ENCODE measurements around the gene AKT3. TPM values are rescaled to one million over a fixed set of nuclear protein-coding genes. Genes with fewer than 3 reads are reported as not detected.

The AKT3 gene
- polyA plus RNA-seq, 1 donor (not counting 4 experiments of a cell fraction or from before 2014, with no cell fraction given), result 2.9 TPM

DNA sequence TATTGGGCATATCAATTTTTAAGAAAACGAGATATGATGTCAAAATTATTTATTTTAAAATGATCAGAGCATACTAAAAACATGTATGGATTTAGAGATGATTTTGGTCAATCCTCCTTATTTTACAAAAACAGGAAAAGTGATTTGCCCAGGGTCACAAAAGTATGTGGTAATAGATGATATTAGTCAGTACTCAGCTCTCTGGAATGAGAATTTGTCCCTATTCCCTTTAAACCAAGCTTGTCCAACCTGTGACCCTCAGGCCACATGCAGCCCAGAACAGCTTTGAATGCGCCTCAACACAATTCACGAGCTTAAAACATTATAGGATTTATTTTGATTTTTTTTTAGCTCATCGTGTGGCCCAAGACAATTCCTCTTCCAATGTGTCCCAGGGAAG, 104.7 kb downstream of the AKT3 start:
- no peaks in the 10 kb centered on the region for H3K79me2 ChIP-seq (ENCODE audit: control insufficient read depth, insufficient read depth, low read length)
- DNase-seq (ENCODE audit: low read depth, low spot score) (no peak), FAIRE-seq (no peak)
- no peak overlapping the region for H2AFZ ChIP-seq (ENCODE audit: control insufficient read depth, low read length)
- no peak overlapping the region for H3K4me2 ChIP-seq (ENCODE audit: control insufficient read depth, extremely low read depth, insufficient read depth, low read depth, low read length)
- H3K27ac ChIP-seq (ENCODE audit: control insufficient read depth, insufficient read depth, low read length), result no peak overlapping the region
- no peaks in the 10 kb centered on the region for H3K36me3 ChIP-seq (ENCODE audit: control insufficient read depth in 2 of 2, extremely low read depth in 1 of 2, insufficient read depth in 2 of 2, low read length in 2 of 2)
- H3K4me3 ChIP-seq (ENCODE audit: control insufficient read depth in 2 of 3, extremely low read depth in 1 of 3, insufficient read depth in 2 of 3, low read depth in 1 of 3, low read length in 3 of 3), result no peak overlapping the region
- H3K27me3 ChIP-seq (ENCODE audit: control insufficient read depth, extremely low read depth, insufficient read depth, low read length), result no peaks in the 10 kb centered on the region
- no peaks in the 10 kb centered on the region for H3K4me1 ChIP-seq (ENCODE audit: control insufficient read depth, extremely low read depth, insufficient read depth, low read length)
- H3K9me3 ChIP-seq (ENCODE audit: control insufficient read depth, low read depth, low read length), result no peaks in the 10 kb centered on the region
- dilution Hi-C loops (cut with MboI; ENCODE audit: extremely low pct_ligation_motif_present, low sequenced_read_pairs), result no loop called here
- H3K9me1 ChIP-seq (ENCODE audit: control insufficient read depth, extremely low read depth, insufficient read depth, low read length), result no peaks in the 10 kb centered on the region
- TF ChIP-seq, protein P1, sequence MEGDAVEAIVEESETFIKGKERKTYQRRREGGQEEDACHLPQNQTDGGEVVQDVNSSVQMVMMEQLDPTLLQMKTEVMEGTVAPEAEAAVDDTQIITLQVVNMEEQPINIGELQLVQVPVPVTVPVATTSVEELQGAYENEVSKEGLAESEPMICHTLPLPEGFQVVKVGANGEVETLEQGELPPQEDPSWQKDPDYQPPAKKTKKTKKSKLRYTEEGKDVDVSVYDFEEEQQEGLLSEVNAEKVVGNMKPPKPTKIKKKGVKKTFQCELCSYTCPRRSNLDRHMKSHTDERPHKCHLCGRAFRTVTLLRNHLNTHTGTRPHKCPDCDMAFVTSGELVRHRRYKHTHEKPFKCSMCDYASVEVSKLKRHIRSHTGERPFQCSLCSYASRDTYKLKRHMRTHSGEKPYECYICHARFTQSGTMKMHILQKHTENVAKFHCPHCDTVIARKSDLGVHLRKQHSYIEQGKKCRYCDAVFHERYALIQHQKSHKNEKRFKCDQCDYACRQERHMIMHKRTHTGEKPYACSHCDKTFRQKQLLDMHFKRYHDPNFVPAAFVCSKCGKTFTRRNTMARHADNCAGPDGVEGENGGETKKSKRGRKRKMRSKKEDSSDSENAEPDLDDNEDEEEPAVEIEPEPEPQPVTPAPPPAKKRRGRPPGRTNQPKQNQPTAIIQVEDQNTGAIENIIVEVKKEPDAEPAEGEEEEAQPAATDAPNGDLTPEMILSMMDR (optimal IDR thresholded peaks at IDR 0.05 in 1 of 3, IDR thresholded peaks at IDR 0.05 in 1 of 3, conservative IDR thresholded peaks at IDR 0.05 in 1 of 3; ENCODE audit: extremely low read depth in 1 of 3, insufficient read depth in 2 of 3, low read length in 3 of 3), result no peak
- TF ChIP-seq EZH2 (IDR thresholded peaks at IDR 0.05; ENCODE audit: low read length), result no peak
- H4K20me1 ChIP-seq (ENCODE audit: control insufficient read depth, extremely low read depth, insufficient read depth, low read length), result no peaks in the 10 kb centered on the region
- no peak overlapping the region for H3K9ac ChIP-seq (ENCODE audit: control insufficient read depth, extremely low read depth, insufficient read depth, low read length)

- TF ChIP-seq EZH2 (IDR thresholded peaks at IDR 0.05; ENCODE audit: low read length), result no peak
- TF ChIP-seq, protein P1 (optimal IDR thresholded peaks at IDR 0.05 in 1 of 3, IDR thresholded peaks at IDR 0.05 in 1 of 3, conservative IDR thresholded peaks at IDR 0.05 in 1 of 3; ENCODE audit: extremely low read depth in 1 of 3, insufficient read depth in 2 of 3, low read length in 3 of 3), result no peak
- Histone ChIP-seq H3K36me3 (ENCODE audit: control insufficient read depth in 2 of 2, extremely low read depth in 1 of 2, insufficient read depth in 2 of 2, low read length in 2 of 2) (no peaks in the 10 kb centered on the region), H3K9ac (ENCODE audit: control insufficient read depth, extremely low read depth, insufficient read depth, low read length) (no peak overlapping the region), H2AFZ (ENCODE audit: control insufficient read depth, low read length) (no peak overlapping the region), H3K79me2 (ENCODE audit: control insufficient read depth, insufficient read depth, low read length) (no peaks in the 10 kb centered on the region), H3K27me3 (ENCODE audit: control insufficient read depth, extremely low read depth, insufficient read depth, low read length) (no peaks in the 10 kb centered on the region), H3K4me2 (ENCODE audit: control insufficient read depth, extremely low read depth, insufficient read depth, low read depth, low read length) (no peak overlapping the region), H3K9me3 (ENCODE audit: control insufficient read depth, low read depth, low read length) (no peaks in the 10 kb centered on the region), H3K4me1 (ENCODE audit: control insufficient read depth, extremely low read depth, insufficient read depth, low read length) (no peaks in the 10 kb centered on the region), H3K27ac (ENCODE audit: control insufficient read depth, insufficient read depth, low read length) (no peak overlapping the region), H3K9me1 (ENCODE audit: control insufficient read depth, extremely low read depth, insufficient read depth, low read length) (no peaks in the 10 kb centered on the region), H3K4me3 (ENCODE audit: control insufficient read depth in 2 of 3, extremely low read depth in 1 of 3, insufficient read depth in 2 of 3, low read depth in 1 of 3, low read length in 3 of 3) (no peak overlapping the region), H4K20me1 (ENCODE audit: control insufficient read depth, extremely low read depth, insufficient read depth, low read length) (no peaks in the 10 kb centered on the region)
- dilution Hi-C loops (cut with MboI; ENCODE audit: extremely low pct_ligation_motif_present, low sequenced_read_pairs), result no loop called here
- FAIRE-seq (no peak), DNase-seq (ENCODE audit: low read depth, low spot score) (no peak)
Observed at GRCh38 chr1:243742819-243743218, 107.2 kb downstream of the AKT3 start.
